Inflammatory macrophage (primary cell): ENCODE measurements around the gene IREB2.
"Not testable (repeated sequence)": the region's sequence is repeated elsewhere in the genome, so short reads cannot be mapped to it uniquely, and the experiment has no call there.

Source experiments
- DNase-seq, 2 donors: peaks; one replicate each; pipeline ENCODE4 v3.0.0-alpha.2; 2020 to 2022

Gene IREB2

DNA sequence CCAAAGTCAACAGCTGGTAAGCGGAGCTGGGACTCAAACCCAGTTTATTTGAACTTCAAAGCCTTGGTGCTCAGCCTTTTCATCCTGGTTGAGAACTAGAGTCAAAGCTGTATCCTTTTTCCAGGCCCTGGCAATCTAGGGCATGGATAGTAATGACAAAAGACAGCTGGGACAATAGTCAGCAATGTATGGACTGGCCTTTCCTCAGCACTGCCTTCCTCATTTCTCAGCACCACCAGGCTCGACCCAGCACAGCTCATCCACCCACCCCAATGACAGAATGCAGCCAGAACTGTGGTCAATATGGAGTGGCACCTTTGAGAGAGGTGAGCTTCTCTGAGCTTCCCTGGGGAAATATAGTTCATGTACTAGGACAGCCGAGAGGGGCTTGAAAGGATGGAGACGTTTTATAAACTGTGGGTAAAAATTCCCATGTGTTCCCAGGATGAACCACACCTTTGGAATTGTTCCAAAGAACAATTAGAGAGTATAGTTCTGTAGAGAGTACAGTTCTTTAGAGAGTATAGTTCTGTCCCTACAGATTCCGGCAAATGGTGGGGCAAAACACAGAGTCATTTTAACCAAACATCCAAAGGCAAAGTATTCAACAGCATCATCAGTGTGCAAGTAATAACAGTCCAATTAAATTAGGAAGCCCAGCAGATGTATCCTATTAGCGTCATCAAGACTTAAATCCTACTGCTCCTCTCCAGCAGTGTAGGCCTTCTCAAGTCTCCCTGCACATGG is 30.2 kb upstream of the IREB2 start:
- peak in 1 of 2 donors; percentile 30 for DNase-seq

DNA sequence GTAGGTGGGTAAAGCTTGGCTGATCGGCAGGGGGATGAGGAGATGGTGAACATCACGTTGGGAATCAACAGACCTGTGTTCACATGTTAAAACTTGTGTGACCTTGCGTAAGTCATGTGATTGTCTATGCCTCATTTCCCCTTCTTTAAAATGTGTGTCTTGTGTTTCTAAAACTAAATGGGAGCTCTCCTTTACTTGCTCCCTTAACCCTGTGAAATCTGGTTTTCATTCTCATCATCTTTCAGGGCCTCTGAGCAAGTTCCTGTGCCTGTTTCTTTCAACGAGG is 29.7 kb upstream of the IREB2 start:
- no peak for DNase-seq

GRCh38 chr15:78408961-78409360 is 29.1 kb upstream of the IREB2 start:
- no peak for DNase-seq

GRCh38 chr15:78411061-78411460 is 27.0 kb upstream of the IREB2 start:
- DNase-seq = no peak

DNA sequence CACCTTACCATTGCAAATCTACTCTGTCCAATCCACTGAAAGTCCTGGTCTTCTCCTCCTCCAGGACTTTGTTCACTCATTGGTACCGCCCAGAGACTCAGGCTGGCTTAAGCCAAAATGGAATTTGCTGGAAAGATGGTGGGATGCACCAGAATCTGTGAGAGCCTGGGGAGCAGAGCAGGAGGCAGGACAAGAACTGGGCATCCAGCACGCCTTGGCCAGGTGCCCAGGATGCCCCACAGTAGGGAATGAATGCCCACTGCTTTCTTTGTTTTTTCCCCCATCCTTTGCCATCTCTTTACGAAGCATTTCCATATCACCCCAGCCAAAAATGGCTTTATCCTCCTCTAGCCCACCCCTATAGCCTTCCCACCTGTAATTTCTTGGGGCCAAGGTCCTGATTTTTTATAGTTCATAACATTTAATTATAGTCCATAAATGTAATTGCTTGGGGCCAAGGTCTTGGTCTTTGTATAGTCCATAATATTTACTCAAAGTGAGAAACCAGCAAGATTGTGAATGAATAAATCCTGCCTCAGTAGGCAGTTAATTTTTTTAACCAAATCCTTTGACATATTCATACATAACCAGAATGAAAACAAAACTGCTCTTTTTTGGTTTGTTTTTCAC is 23.3 kb upstream of the IREB2 start:
- DNase-seq = no peak

- DNase-seq = no peak
Observed at GRCh38 chr15:78415284-78415683, 22.7 kb upstream of the IREB2 start.

- no peak for DNase-seq
Observed at GRCh38 chr15:78417754-78418630, 20.0 kb upstream of the IREB2 start.

GRCh38 chr15:78418686-78419085 is 19.3 kb upstream of the IREB2 start:
- no peak for DNase-seq

- DNase-seq = no peak
Observed at GRCh38 chr15:78419367-78419766, 18.6 kb upstream of the IREB2 start.

DNA sequence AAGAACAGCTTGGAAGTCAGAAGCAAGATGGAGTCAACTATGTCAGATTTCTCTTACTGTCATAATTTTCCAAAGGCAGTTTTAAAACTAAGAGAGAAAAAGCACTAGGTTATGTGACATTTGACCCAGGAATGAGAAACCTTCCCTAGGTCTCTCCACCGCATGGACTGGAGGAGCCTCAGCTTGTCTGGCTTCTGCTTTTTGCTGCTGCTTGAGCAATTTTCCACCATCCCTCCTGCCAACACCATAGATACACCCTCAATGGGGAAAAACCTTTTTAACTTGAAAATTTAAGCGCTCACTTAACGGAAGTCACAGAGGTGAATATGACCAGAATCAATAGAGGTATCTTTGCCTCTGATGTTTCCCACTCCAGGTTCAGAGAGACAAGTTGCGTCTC is 17.8 kb upstream of the IREB2 start:
- peak in 1 of 2 donors; percentile 9 for DNase-seq

- DNase-seq = no peak
Observed at GRCh38 chr15:78420766-78421165, 17.2 kb upstream of the IREB2 start.

DNA sequence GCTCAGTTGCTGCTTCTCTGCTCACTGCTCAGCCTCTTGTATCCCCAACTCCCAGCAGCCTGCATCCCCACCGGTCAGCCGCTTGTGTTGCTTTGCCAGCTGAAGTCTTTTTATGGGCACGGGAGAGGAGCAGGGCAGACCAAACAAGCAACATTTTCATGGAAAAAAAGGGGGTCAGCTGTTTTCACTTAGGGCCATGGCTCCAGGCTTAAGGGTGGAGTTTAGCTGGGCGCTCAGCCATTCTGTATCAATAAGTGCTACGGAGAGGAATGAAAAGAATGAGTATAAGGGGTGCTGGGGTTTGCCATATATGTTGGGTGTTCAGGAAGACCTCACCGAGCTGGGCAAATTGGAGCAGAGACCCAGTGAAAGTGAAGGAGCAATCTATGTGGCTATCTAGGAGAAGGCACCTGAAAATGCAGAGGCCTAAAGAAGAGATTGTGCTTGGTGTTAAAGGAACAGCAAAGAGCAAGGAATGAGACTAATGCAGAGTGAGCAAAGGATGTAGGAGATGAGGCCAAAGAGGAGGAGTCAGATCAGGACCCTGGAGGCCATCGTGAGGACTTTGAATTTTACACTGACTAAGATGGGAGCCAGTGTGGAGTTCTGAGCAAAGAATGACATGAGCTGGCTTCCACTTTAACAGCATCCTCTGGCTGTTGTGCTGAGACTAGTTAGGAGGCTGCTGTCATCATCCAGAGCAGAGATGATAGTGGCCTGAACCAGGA is 16.6 kb upstream of the IREB2 start:
- DNase-seq = no peak

- peak; percentile 71 to 78 for DNase-seq
Observed at GRCh38 chr15:78422571-78423340, 15.3 kb upstream of the IREB2 start.

GRCh38 chr15:78424673-78425072 is 13.3 kb upstream of the IREB2 start:
- no peak for DNase-seq

DNA sequence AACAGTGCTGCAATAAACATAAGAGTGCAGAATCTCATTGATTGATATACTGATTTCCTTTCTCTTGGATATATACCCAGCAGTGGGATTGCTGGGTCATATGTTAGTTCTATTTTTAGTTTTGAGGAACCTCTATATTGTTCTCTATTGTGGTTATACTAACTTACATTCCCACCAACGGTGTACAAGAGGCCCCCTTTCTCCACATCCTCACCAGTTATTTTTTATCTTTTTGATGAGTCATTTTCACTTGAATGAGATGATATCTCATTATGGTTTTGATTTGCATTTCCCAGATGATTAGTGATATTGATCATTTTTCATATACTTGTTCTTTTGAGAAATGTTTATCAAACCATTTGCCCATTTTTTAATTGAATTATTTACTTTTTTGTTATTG is 12.4 kb upstream of the IREB2 start:
- peak; percentile 10 to 44 for DNase-seq

DNA sequence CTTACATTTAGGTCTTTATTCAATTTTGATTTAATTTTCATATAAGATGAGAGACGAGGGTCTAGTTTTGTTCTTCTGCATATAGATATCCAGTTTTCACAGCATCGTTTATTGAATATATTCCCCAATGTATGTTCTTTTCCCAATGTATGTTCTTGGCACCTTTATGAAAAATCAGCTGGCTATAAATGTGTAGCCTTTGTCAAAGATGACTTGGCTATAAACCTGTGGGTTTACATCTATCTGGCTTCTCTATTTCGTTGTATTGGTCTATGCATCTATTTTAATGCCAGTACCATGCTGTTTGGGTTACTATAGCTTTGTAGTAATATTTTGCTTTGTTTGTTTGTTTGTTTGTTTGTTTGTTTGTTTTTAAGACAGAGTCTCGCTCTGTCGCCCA is 11.7 kb upstream of the IREB2 start:
- DNase-seq = no peak

DNA sequence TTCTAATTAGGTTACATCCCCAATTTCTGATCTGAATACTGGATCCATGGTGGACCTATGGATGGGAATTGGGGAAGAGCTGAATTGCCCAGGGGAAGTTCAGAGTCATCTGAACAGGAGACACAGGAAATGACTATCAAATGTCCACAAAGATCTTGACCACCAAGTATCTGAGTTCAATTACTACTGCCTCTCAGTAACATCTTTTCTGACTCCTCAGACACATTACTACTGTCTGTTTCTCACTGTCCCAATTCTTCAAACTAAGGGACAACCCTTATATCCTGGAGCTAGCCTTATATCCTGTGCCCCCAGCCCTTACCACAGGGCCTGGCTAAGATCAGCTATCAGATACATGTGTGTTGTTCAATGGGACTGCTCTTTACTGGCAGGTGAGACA is 10.1 kb upstream of the IREB2 start:
- DNase-seq = no peak

GRCh38 chr15:78429477-78429876 is 8.5 kb upstream of the IREB2 start:
- no peak for DNase-seq

- DNase-seq = no peak
Observed at GRCh38 chr15:78431955-78432354, 6.1 kb upstream of the IREB2 start.

DNA sequence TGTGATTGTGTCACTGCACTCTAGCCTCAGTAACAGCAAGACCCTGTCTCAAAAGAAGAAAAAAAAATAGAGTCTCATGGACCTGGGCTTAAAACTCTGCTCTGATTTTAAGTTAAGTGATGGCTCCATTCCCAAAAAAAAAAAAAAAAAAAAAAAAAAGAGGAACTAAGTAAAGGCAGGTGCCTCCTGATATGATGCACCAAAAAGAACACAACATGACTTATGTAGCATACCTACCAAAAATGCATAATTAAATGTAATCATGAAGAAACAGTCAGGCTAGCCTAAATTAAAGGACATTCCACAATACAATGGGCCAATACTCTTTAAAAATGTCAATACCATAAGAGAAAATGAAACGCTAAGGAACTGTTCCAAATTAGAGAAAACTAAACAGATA is 5.4 kb upstream of the IREB2 start:
- DNase-seq = no peak

- DNase-seq = no peak
Observed at GRCh38 chr15:78434134-78434533, 3.9 kb upstream of the IREB2 start.

DNA sequence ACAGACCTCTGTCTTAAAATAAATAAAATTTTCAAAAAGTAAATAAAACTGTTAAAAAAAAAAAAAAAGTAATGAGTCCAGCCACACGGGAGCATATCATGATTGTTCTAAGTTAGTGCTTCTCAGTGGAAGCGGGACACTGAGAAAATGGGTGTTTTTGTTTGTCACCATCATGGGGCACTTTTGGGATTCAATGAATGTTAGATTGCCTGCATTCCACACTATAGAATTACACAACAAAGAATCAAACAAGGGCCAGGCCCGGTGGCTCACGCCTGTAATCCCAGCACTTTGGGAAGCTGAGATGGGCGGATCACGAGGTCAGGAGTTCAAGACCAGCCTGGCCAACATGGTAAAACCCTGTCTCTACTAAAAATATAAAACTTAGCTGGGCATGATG is 3.3 kb upstream of the IREB2 start:
- not testable (repeated sequence) for DNase-seq
